ENCODE data around the gene PDCL2. TPM values are rescaled to one million over a fixed set of nuclear protein-coding genes. Genes with fewer than 3 reads are reported as not detected.
"Not testable (repeated sequence)": the region's sequence is repeated elsewhere in the genome, so short reads cannot be mapped to it uniquely, and the experiment has no call there.

Gene PDCL2, protein sequence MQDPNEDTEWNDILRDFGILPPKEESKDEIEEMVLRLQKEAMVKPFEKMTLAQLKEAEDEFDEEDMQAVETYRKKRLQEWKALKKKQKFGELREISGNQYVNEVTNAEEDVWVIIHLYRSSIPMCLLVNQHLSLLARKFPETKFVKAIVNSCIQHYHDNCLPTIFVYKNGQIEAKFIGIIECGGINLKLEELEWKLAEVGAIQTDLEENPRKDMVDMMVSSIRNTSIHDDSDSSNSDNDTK
- not detected for total RNA-seq

DNA sequence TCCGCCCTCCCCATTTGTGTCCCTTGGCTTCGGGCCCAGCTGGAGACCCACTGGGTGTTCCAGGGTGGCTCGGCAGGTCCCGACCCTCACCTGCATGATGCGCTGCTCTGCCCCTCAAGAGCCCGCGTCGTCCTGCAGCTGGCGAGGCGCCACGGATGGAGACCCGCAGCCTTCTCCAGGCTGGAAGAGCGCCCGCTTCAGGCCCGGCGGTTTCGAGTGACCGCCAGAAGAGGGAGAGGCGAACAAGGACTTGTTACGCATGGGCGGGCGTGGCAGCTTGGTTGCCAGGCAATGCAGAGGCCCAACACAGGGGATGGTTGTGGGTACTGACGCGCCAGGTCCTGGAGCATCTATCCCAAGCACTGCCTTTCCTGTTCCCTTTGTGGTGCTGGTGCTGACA lies at the start of gene PDCL2:
PDCL2 (minus strand) TSS at position 232 of the 400 bp plus-strand sequence; CDS start at position 96, 136 bp downstream.
- no peak for DNase-seq (ENCODE audit: low read depth in 2 of 3, low spot score in 2 of 3)

DNA sequence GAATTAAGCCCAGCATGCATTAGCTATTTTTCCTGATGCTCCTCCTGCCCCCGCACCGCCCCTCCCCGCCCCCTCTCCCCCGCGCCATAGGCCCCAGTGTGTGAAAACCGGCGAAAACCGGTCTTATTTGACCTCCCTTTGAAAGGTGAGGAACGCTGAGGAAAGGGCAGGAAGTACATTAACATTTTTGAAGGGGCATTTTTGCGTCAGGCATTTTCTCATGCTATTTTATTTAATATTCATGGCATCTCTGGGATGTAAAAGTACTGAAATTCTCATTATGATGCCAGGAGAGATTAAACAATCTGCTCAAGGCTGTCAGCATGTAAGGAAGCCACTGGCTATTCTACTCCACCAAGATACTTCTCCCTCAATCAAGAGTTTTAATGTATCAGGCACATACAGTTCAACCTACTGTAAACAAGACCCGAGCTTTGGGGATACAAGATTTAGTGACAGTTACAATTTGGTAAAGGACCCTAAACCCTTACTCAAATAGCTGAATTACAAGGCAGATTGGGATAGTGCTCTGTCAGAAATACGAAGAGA lies 45.3 kb upstream of the PDCL2 start:
- no peak for DNase-seq (ENCODE audit: low read depth in 2 of 3, low spot score in 2 of 3)

DNA sequence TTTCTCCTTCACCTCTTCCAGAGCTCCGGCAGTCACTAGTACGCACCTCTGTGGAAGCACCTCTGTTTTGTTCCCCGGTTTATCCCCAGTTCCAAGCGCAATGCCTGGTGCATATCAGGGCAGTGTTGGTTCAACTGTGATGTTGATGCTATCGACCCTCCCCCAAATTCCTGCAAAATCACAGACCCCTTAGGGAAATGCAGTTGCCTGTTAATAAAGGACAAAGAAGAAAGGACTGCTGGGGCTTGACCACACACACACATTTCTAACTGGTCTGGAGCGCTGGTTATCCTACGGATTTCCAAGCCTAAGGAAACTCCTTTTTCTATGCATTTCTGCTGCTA lies 44.6 kb upstream of the PDCL2 start:
- DNase-seq (ENCODE audit: low read depth in 2 of 3, low spot score in 2 of 3): no peak

DNA sequence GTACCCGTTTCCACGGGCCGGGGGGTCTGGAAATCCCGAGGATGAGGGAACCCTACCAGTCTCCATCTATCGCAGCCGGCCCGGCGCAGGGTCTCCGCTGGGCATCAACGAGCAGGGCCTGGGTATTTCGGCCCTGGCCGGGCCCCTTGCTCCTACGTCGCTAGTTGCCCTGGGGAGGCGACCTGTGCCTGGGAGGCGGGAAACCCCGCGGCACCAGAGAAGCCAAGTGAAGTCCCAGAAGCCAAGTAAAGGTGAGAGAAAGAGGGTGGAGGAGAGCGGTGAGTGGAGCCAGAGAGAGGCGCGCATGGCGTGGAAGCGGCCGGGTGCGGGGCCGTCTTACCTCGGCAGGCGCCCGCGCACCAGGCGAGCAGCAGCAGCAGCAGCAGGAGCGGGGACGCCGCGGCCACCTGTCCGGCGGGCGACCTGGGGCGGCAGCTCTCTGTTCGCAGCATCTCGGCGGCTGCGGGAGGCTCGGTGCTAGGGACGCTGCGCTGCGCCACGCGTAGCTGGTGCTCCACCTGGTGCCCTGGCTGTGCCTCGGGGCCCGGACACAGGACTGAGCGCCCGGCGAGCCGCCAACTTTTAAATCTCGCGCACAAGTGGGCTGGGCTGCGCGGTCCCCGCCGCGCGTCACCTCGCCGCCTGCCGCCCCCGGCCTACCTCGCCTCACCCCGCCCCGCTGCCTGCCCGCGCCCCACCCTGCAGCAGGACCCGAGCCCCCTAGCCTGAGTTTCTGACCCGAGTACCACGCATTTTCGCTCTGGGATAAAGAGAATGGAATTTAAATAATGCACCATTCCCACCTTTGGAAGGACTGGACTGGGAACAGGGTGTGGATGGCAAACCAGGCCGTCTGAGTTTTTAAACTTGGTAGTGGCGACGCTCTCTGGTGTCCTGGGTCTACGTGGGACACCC lies 44.0 kb upstream of the PDCL2 start, which contains the start of gene NMU:
NMU (minus strand) TSS at position 558 of the 915 bp plus-strand sequence; CDS start at position 452, 106 bp downstream.
- DNase-seq (ENCODE audit: low read depth in 2 of 3, low spot score in 2 of 3): peak in 2 of 3 donors; percentile 39 to 48

DNA sequence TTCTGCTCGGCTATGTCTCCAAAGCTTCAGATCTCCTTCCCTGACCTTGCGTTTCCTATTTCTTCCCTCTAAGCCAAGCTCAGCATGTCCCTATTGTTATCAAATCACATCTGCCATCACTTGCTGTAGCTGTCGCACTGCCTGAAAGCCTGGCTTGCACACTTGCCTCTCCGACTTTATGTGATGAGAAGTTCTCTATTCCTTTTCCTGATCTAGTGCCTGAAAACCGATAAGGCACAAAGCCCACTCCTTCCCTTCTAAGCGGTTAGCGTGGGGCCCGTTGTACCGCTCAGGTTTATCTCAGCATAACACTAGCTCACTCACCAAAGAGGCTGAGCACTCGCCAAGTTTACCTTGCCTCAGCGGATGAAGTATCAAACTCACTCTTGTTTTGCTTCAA lies 43.2 kb upstream of the PDCL2 start:
- DNase-seq (ENCODE audit: low read depth in 2 of 3, low spot score in 2 of 3): peak in 2 of 3 donors; percentile 3 to 10

DNA sequence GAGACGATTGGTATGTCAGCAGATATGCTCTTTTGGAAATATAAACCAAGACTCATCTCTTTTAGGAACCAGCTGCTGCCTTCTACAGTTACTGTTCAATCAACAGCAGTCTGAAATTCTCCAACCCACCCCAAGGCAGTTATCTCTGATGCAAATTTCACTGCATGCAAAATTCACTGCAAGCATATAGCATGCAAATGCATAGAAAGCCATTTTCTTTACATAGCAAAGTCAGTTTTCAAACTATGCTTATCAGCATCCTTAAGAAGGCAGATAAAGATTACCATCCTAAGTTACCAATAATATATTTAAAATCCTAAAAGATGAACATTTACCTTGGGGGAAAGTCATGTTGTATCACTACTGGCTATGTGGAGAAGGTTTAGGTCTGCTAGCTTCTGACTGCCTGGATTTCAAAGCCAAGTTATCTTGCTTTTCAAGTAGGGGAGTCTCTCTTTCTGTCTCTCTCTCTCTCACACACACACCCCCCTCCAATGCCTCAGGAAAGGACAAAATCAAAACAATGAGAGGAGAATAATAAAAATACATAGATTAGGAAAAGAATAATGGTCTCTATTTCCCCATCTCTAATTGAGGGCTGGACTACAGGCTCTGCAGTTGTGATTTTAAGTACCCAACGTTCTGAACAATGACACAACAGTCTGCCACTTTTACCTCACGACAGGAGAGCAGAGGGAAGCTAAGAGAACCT lies 42.5 kb upstream of the PDCL2 start:
- peak in 1 of 3 donors; percentile 1 for DNase-seq (ENCODE audit: low read depth in 2 of 3, low spot score in 2 of 3)

DNA sequence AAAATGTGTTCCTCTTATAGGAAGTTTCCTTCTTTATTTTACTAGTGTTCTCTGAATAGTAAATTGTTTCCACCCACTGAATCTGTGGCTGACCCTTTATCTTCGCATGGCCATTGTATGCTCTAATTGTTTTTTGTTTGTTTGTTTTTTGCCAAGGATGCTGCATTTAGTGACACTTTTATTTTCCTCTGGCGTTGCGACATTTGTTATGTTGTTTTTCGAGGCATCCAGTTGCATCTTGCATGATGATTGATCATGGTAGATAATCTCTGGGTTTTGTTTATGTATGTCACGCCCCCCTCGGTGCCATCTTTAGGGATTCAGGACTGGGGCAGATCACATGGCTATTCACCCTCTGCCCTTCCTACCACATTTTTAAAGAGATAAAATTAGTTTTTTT lies 41.9 kb upstream of the PDCL2 start:
- DNase-seq (ENCODE audit: low read depth in 2 of 3, low spot score in 2 of 3): no peak

DNA sequence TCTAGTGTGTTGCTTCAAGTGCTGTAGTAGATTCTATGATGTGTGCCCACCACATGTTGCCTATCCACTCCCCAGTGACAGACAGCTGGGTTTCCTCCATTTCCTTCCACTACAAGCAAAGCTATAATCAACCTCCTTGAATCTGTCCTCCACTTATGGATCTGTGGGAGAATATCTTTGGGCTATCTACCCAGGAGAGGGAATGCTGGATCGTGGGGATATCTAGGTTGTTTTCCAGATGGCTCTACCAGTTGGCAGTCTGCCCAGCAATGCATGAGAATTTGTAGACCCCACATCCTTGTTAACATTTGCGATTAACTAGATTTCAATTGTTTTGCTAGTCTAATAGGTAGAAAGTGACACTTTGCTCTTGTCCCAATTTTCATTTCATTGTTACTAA lies 33.8 kb upstream of the PDCL2 start:
- DNase-seq (ENCODE audit: low read depth in 2 of 3, low spot score in 2 of 3): no peak

DNA sequence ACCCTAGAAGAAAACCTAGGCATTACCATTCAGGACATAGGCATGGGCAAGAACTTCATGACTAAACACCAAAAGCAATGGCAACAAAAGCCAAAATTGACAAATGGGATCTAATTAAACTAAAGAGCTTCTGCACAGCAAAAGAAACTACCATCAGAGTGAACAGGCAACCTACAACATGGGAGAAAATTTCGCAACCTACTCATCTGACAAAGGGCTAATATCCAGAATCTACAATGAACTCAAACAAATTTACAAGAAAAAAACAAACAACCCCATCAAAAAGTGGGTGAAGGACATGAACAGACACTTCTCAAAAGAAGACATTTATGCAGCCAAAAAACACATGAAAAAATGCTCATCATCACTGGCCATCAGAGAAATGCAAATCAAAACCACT lies 32.0 kb upstream of the PDCL2 start:
- DNase-seq (ENCODE audit: low read depth in 2 of 3, low spot score in 2 of 3): not testable (repeated sequence)

DNA sequence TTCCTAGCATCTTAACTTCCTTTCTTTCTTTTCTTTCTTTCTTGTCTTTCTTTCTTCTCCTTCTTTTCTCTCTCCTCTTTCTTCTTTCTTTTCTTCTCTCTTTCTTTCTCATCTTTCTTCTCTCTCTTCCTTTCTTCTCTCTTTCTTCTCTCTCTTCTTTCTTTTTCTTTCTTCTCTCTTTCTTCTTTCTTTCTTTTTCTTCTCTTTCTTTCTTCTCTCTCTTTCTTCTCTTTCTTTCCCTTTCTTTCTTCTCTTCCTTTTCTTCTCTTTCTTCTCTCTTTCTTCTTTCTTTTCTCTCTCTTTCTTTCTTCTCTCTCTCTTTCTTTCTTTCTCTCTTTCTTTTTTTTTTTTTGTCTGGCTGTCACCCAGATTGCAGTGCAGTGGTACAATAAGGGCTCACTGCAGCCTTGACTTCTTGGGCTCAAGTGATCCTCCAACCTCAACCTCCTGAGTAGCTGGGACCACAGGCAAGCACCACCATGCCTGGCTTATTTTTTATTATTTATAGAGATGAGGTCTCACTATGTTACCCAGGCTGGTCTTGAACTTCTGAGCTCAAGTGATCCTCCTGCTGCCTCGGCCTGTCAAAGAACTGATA lies 26.6 kb upstream of the PDCL2 start:
- no peak for DNase-seq (ENCODE audit: low read depth in 2 of 3, low spot score in 2 of 3)

DNA sequence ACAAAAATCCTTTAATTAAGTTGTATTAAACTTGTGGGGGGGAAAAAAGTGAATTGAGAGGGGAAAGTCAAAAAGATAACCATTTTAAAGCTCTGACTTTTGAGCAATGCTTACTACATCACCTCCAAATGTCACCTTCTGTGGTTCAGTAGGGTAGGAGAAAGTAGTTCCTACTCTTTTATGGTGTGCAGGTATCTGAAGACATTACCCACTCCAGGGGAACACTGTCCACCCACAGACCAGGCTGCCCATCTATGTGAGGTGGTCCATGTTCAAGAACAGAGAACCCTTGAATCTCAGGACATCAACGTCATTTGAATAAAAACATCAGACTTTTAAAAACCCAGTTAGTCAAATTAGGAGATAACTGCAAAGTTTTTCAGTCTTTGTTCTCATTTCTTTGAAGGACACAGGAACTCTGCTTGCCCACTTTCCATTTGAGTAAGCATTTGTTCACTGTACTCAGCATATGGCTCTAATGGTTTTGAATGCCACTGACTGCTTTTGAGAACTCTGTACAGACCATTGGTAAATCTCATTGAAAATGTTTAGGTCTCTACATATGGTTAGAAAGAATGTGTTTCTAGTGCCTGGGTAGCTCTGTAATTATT lies 25.6 kb upstream of the PDCL2 start:
- DNase-seq (ENCODE audit: low read depth in 2 of 3, low spot score in 2 of 3): no peak

DNA sequence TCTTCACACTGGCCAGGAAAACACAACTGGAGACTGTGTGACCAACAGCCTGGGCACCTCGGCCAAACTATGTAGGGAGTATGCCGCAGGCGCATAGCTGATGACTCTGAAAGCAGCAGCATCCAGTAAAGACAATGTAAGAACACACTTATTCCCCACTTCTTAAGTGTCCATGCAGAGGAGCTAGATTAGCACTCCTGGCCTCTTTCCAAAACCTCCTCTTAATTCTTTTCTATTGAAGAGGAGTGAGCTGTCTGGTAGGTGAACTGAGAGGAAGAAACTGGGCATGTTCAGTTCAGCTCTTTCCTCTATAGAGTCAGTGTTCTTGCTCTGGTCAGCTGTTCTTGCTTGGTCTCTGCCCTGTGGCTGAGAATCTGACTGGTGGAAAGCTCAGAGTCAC lies 23.0 kb upstream of the PDCL2 start:
- no peak for DNase-seq (ENCODE audit: low read depth in 2 of 3, low spot score in 2 of 3)

DNA sequence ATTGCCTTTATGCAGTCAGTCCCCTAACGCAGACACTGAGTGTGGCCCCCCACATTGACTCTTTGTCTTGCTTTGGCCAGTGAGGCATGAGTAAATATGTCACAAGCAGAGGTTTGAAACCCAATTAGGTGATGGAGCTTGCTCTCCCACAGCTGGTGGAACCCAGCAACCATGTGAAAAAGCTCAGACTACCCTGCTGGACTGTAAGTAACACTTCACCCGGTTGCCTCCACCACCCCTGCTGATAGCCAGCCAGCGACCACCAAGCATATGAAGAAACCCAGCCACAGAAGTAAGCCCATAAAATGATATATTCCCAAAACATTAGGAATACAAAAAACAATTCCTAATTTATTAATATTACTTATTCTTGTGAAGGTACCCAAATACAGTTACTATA lies 21.6 kb upstream of the PDCL2 start:
- DNase-seq (ENCODE audit: low read depth in 2 of 3, low spot score in 2 of 3): no peak

DNA sequence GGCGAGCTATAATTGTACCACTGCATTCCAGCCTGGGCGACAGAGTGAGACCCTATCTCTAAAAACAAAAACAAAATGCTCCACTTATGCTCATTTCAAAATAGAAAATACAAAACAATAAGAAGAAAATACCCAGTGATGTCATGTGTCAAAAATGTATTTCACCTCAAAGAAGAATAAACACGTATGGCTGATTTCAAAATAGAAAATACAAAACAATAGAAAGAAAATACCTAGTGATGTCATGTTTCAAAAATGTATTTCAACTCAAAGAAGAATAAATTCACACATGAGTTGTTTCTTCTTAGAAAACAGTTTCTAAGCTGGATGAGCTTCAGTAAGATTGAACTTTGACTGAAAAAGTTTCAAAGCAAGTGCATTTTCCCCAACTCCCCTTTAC lies 20.3 kb upstream of the PDCL2 start:
- DNase-seq (ENCODE audit: low read depth in 2 of 3, low spot score in 2 of 3): no peak

DNA sequence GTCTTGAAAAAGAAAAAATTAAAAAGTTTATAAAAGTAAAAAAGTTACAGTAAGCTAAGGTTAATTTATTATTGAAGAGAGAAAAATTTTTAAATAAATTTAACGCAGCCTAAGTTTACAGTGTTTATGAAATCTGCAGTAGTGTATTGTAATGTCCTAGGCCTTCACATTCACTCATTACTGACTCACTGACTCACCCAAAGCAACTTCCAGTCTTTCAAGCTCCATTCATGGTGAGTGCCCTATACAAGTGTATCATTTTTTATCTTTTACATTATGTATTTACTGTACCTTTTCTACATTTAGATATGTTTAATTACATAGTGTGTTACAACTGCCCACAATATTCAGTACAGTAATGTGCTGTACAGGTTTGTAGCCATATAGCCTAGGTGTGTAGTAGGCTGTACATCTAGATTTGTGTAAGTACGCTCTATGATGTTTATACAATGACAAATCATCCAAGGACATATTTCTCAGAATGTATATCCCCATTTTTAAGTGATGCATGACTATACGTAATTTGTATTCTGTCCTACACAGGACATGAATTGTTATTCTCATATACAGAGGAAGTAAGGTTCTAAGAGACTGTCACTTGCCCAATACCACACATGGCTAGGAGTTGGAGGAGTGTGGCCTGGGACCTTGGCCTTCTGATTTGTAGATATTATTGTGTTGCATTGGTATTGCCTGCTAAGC lies 19.5 kb upstream of the PDCL2 start:
- DNase-seq (ENCODE audit: low read depth in 2 of 3, low spot score in 2 of 3): no peak

DNA sequence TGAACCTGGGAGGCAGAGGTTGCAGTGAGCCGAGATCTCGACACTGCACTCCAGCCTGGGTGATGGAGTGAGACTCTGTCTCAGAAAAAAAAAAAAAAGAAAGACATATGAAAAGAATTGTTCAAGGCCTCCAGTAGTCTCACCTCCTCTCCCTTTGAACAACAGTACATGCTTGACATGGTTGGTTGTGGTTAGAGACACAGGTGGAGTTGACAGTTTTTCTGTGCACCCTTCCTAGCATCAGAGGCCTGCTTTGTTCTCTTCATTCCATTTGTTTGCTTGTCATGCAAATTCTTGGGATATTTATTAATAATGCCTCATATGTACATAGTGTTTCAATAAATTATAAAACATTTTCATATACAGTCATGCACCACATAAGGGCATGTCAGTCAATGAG lies 18.3 kb upstream of the PDCL2 start:
- no peak for DNase-seq (ENCODE audit: low read depth in 2 of 3, low spot score in 2 of 3)

DNA sequence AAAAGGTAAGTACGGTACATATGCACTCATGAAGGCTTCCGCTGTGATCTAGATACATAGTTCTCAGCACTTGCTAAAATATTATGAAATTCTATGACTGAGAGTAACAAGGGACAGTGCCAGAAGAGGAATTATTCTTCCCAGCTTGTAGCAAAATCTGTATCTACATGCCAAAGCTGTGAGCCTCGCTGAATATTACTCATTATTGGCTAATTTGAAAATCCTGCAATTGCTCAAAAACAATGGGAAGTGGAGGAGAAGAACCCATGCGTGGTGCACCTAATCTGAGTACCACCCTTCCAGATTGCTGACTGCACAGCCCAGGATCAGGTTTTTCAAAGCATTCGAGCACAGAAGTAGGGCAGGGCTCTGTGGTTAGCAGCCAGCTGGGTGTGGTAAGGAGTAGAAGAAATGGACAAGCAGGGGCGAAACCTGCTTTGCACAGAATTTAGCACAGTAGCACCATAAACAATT lies 17.4 kb upstream of the PDCL2 start:
- no peak for DNase-seq (ENCODE audit: low read depth in 2 of 3, low spot score in 2 of 3)

DNA sequence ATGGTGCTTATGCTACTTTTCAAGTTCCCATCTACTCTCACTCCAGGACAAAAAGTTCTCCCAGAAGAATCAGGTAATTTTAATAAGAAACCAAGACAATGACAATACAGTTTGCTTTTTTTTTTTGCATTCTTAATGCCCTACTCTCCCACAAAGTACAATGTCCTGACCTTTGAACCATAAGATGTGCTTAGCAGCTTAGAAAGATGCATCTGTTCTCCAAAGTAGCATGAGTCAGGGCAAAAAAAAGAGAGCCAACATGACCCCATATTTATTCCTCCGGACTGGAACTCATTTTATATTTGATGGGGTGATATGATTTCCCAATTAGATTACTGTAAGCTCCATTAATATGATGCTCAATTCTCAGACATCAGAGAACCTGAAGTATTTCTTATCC lies 16.5 kb upstream of the PDCL2 start:
- DNase-seq (ENCODE audit: low read depth in 2 of 3, low spot score in 2 of 3): no peak

DNA sequence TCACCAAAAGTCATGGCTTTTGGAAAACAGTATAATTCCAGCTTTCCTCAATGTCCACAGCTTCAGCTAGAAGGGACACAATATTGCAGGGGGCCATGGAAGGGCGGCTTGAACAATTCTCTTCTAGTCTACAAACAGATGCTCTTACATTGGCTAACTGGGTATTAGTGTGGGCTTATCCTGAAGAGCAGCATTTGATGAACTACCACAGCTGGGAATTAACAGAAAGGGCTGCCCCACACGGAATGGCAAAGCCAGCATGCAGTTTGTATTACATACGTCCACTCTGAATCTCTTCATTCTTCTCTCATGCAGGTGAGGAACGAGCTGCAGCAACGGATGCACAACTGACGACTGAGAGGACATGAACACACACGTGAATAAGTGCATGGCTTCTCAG lies 13.0 kb upstream of the PDCL2 start:
- no peak for DNase-seq (ENCODE audit: low read depth in 2 of 3, low spot score in 2 of 3)

DNA sequence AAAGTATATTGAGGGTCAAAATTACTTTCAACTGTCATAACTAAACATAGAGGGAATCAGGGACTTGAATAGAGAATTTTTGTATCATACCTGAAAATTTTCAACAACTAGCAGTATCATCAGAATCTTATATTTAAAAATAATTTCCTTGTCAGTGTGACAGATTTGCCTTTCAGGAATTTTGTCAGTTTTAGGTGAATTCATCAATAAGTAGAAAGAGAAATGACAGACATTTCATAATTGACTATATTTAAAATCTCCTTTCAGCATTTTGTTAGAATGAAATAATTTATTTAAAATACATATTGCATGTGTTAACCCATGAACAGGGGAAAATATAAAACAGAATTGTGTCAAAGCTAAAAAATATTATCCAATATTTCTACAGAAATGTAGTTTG lies 8.6 kb upstream of the PDCL2 start:
- no peak for DNase-seq (ENCODE audit: low read depth in 2 of 3, low spot score in 2 of 3)

Data from hematopoietic multipotent progenitor cell (in vitro differentiated cells).